ENCODE measurements around the gene NUP50.

DNA sequence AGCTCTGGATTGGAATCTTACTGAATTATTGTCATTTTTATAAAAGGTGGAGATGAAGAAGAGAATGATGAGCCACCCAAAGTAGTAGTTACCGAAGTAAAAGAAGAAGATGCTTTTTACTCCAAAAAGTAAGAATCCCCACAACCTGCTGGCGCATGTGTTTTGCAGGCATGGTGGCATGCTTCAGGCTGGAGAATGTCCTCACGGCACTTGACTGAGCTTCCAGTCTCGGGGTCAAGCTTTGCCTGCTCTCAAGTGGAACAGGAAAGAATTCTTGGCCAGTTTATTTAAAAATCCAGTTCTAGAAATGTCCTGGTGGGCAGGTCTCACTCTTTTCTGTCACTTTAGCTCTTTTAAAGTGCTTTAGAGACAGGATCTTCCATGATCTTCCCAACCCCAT lies 17.5 kb downstream of the NUP50 start:
- TF ChIP-seq EZH2 (IDR thresholded peaks at IDR 0.05; ENCODE audit: low read length): no peak
- TF ChIP-seq, protein P1, sequence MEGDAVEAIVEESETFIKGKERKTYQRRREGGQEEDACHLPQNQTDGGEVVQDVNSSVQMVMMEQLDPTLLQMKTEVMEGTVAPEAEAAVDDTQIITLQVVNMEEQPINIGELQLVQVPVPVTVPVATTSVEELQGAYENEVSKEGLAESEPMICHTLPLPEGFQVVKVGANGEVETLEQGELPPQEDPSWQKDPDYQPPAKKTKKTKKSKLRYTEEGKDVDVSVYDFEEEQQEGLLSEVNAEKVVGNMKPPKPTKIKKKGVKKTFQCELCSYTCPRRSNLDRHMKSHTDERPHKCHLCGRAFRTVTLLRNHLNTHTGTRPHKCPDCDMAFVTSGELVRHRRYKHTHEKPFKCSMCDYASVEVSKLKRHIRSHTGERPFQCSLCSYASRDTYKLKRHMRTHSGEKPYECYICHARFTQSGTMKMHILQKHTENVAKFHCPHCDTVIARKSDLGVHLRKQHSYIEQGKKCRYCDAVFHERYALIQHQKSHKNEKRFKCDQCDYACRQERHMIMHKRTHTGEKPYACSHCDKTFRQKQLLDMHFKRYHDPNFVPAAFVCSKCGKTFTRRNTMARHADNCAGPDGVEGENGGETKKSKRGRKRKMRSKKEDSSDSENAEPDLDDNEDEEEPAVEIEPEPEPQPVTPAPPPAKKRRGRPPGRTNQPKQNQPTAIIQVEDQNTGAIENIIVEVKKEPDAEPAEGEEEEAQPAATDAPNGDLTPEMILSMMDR (optimal IDR thresholded peaks at IDR 0.05 in 1 of 3, IDR thresholded peaks at IDR 0.05 in 1 of 3, conservative IDR thresholded peaks at IDR 0.05 in 1 of 3; ENCODE audit: extremely low read depth in 1 of 3, insufficient read depth in 2 of 3, low read length in 3 of 3): no peak
